NCI-H2171 (cell line): Measurements from ENCODE around the gene DHX35.
"Not testable (repeated sequence)": the region's sequence is repeated elsewhere in the genome, so short reads cannot be mapped to it uniquely, and the experiment has no call there.

ENCODE experiments used
- DNase-seq: peaks from one replicate; lab custom pipeline; 2025; lab: John Stamatoyannopoulos, UW

The DHX35 gene

DNA sequence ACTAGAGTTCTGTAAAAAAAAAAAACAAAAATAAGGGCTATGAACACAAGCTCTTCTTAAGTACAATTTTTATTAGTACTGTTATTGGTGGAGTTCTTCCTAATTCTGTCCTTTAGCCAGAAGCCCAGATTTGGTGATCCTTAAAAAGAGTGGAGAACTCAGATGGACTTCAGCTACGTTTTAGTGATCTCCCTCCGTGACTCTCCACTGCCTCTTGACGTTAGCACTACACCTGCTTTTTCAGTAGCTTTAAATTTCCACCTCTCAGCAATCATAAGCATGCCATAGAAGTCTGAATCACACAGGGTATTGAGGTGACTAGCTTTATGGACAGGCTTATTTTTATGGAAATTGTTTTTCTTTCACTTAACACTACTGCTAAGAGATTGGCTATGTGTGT lies 17.7 kb downstream of the DHX35 start:
- no peak for DNase-seq

GRCh38 chr20:38982291-38982690 lies 20.1 kb downstream of the DHX35 start:
- no peak for DNase-seq

- no peak for DNase-seq
Observed at GRCh38 chr20:38985060-38985459, 22.9 kb downstream of the DHX35 start.

GRCh38 chr20:38985603-38986170 lies 23.5 kb downstream of the DHX35 start:
- no peak for DNase-seq

GRCh38 chr20:38986663-38987062 lies 24.5 kb downstream of the DHX35 start:
- no peak for DNase-seq

GRCh38 chr20:38987777-38988176 lies 25.6 kb downstream of the DHX35 start:
- no peak for DNase-seq

GRCh38 chr20:38990728-38991127 lies 28.6 kb downstream of the DHX35 start:
- no peak for DNase-seq

DNA sequence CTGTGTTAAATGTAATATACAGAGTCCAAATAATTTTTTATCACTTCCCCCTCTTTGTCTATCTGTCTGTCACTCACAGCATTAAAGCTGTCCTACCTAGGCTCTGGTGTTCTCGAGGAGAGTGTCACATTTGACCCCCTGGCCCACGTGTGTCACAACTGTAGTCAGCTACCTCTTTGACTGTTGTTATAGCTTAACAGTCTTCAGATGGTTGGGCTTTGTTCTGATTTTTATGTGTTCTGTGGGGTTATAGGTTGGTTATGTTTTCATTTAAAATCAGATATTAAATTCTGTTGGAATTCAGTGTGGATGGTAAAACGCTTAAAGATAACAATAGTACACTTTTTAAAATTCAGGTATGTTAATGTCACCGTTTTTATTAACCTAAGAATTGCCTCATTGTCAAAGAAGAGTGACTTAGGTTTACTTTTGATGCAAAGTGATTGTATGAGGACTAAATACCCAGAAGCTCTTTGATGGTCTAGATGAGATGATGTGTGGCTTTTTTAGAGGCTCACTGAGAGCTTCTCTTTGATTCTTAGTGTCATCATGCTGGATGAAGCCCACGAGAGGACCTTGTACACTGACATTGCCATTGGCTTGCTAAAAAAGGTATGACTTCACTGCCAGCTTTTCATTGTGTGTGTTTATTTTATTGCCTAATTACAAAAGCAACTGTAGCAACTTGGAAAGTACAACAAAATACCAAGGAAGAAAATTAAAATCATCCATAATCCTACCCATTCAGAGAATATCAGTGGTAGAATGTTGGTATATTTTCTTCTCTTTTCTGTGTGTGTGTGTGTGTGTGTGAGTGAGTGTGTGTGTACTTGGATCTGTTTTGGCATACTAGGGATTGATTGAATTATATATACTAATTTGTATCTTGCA lies 29.9 kb downstream of the DHX35 start:
- no peak for DNase-seq

DNA sequence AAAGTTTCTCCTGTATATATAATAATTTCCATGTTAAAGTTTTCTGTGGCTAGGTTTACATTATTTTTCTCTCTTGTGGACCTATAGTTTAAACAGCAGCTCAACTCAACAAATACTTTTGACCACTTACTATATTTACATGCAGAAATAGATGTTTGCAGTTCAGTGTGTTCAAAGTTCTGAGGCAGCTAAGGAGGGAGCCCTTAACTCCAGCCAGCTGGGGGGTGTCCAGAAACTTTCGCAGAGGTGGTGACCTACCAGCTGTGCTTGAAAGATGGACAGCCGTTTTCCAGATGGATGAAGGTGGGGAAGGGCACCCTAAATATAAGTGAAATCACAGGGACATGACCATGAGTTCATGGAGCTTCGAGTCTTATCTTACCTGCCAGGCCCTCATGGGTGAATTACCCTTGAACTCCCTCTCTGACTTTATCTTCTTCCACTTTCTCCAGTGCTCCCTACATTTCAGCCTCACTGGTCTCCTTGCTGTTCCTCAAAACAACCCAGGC lies 33.4 kb downstream of the DHX35 start:
- no peak for DNase-seq

- not testable (repeated sequence) for DNase-seq
Observed at GRCh38 chr20:38996866-38997265, 34.7 kb downstream of the DHX35 start.

- no peak for DNase-seq
Observed at GRCh38 chr20:38997622-38998021, 35.5 kb downstream of the DHX35 start.

GRCh38 chr20:38999217-38999616 lies 37.1 kb downstream of the DHX35 start:
- DNase-seq: no peak

DNA sequence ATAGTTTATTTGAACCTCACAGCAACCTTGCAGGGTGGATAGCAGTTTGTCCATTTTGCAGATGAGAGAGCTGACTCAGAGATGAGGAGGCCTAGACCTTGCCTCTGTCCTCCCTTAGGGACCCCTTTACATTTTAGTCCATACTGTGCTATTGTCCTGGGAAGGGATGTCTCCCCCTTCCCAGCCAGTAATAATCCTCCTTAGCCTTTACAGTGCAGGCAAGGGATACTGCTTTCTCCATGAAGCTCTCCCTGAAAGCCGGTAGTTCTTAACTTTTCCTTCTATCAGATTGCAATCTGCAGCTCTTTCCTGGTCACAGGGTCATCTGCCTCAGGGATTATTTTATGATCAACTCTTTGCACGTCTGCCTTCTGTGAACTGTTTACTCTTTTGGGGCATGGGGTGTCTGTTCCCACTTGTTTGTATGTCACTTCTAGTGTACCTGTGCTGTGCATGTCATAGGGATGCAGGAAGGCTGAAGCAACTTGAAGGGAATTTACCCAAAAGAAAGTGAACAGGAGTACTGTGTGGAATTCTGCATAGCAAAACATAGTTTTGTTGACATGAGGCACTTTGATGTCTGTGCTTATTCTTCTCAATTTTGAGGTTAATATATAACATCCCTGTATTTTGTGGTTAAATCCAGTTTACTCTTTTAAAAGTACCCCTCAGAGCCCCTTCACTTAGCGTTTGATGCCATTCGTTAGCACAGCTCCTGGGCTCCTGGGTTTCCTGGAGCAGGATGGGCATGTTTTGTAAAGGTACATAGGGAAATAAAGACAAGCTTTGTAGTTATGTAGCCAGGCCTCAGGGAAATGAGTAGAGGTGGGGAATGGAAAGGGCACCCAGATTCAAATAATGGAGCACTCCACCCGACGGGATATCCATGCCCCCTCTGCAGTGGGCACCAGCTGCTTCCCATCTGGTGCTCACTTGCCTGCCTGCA lies 38.1 kb downstream of the DHX35 start:
- no peak for DNase-seq

- peak; percentile 35 for DNase-seq
Observed at GRCh38 chr20:39004508-39004907, 42.4 kb downstream of the DHX35 start.

DNA sequence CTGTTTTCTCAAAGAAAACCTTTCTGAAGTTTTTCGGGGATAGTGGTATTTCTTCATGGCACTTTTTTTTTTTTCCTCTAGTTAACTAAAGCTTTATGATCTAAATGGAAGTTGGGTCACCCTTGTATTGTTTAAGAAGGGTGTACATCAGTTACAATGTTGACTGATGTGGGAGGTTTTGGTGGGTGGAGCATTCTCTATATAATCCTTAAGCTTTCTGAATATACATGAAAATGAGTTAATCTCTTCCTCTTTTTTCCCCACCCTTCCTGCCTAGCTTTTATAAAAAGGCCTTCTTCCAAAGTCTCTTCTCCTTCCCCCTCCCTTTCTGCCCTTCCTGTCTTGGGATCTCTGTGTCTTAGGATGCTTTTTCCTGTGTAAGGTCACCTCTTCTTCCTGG lies 47.2 kb downstream of the DHX35 start:
- no peak for DNase-seq

DNA sequence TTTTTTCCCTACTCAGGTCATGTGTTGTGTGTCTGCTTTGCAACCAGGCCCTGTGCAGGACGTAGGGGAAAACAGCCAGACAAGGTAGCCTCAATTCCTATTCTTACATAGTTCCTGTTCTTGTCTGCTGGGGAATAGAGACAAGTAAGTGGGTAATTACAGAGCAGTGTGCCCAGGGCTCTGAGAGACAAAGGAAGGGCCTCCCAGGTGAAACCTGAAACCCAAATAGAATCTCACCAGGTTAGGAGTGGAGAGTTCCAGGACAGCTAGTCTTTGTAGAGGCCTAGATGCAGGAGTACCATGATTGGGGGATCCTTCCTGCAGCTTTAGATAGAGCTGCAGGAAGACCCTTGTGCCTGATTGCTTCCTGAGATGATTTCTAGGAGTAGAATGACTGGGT lies 48.4 kb downstream of the DHX35 start:
- DNase-seq: no peak

DNA sequence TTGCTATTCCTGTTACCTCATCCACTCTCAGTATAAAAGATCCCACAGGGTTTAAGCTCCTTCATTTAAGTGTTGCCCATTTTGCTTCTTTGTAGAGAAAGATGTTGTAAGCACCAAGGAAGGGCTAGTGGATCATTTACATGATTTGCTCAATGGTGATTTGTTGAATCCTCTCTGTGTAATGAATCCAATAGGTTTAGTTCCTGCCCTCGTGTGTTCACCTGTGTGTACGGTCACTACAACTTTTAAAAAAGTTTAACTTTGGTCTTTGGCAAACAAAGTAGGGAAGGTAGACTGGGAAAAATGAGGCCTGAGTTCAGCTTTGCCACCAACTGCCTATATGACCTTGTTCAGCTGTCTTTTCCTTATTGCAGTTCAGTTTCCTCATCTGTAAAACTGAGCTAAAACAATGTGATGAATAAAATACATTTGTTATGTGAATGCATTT lies 51.5 kb downstream of the DHX35 start:
- DNase-seq: no peak

DNA sequence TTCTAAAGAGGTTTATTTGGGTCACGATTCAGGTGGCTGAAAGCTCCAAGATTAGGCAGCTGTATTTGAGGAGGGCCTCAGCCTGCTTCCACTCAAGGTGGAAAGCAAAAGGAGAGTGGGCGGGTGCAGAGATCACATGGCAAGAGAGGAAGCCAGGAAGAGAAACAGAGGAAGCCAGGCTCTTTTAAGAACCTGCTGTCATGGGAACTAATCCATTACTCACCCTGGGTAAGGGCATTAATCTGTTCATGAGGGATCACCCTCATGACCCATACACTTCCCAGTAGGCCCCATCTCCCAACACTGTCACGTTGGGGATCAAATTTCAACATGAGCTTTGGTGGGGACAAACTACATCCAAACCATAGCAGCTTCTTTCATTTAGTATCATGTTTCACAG lies 53.9 kb downstream of the DHX35 start:
- no peak for DNase-seq

DNA sequence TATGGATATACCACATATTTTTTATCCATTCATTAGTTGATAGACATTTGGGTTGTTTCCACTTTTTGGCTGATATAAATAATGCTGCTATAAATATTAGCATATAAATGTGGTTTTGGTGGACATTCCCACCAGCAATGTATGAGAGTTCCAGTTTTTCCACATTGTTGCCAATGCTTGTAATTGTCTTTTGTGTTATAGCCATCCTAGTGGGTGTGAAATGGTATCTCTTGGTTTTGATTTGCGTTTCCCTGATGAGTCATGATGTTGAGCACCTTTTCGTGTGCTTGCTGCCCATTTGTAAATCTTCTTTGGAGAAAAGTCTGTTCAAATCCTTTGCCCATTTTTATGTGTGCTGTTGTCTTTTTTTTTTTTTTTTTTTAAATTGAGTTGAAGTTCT lies 54.4 kb downstream of the DHX35 start:
- DNase-seq: no peak

DNA sequence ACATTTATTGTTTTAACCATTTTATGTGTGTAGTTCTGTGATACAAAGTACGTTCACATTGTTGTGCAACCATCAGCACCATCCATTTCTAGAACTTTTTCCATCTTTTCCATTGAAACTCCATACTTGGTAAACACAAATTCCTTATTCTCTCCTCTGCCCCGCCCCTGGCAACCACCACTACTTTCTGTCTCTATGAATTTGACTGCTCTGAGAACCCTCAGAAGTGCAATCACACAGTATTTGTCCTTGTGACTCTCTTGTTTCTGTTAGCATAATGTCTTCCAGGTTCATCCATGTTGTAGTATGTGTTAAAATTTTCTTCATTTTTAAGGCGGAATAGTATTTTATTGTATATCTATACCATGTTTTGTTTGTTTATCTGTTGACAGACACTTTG lies 56.9 kb downstream of the DHX35 start:
- no peak for DNase-seq

- DNase-seq: no peak
Observed at GRCh38 chr20:39019805-39020325, 57.7 kb downstream of the DHX35 start.

DNA sequence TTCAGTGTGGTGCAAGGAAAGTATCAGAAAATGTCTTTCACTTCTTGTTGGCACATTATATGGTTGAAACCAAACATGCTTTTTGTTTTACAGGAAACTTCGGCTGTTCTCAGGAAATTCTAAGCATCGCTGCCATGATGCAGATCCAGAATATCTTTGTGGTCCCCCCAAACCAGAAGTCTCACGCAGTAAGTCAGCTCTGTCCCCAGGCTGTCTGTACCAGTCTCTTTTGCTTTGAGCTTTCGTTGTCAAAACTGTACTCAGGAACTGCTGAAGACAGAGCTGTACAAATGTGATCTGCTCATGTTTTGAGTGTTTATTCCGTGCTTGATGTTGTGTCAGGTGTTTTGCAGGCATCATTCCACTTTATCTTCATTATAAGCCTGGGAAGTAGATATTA lies 59.6 kb downstream of the DHX35 start:
- DNase-seq: no peak
